GM19035 (cell line): ENCODE data around the gene SIRT2.

ENCODE experiments used
- ATAC-seq: cut with Tn5 transposase; IDR thresholded peaks from one replicate; pipeline ENCODE4 v1.9.1; 2021; ENCODE audit not compliant: unreplicated experiment

Gene SIRT2

GRCh38 chr19:38845374-38846024 is 53.9 kb downstream of the SIRT2 start:
- ATAC-seq: no peak

- no peak for ATAC-seq
Observed at GRCh38 chr19:38844093-38844686, 55.2 kb downstream of the SIRT2 start.

DNA sequence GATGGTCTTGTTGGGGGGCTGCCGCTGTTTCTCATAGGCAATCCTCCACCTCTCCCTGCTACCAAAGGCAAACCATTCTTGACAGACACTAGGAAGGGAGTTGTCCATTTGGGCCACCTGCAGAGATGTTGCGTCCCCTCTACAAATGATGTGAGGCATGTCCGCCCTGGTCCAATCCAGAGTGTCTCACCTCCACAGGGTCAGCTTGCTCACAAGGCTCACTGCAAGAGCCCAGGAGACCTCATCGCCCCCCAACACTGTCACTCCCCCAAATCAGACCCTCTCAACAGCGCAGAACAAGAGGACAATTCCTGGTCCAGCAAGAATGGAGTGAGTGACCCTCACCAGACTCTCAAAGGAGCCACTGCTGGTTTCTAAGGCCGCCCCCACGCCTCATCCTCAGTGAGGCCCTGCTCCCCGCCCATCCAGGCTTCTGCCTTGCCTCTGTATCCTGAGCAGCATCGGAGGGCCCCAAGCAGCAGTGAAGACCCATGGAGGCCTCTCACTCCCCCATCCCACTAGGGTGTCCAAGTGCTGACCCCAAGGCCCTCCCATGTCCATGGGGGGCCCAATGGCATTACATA is 56.2 kb downstream of the SIRT2 start:
- ATAC-seq: no peak

- ATAC-seq: no peak
Observed at GRCh38 chr19:38842439-38843174, 56.8 kb downstream of the SIRT2 start.

DNA sequence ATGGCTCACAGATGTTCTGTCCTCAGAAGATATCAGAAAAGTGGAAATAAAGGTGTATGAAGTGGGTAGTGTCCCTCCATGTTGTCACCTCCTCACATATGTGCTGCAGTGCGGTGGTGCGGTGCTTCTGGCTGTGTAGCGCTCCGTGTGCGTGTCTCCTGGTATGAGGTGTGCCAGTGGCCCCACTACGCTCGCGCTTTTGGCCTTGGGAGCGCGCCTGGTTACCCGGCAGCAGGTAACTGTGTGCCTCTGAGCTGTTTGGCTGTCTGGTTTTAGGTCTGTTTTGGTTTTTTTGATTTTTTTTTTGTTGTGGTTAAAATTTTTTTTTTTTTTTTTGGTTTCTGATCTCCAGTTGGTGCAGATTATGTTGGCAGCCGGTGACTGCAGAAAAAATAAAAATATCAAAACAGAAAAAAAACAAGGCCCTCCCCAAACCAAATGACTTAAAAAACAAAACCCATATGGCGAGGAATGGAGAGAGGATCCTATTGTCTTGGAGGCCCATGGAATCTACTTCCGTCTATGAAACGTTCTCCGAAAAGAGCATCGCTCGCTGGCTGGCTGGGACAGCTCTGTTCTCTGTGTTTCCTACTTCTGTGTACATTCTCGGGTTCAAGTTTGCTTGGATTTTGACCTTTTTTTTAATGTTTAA is 57.5 kb downstream of the SIRT2 start:
- ATAC-seq: no peak

DNA sequence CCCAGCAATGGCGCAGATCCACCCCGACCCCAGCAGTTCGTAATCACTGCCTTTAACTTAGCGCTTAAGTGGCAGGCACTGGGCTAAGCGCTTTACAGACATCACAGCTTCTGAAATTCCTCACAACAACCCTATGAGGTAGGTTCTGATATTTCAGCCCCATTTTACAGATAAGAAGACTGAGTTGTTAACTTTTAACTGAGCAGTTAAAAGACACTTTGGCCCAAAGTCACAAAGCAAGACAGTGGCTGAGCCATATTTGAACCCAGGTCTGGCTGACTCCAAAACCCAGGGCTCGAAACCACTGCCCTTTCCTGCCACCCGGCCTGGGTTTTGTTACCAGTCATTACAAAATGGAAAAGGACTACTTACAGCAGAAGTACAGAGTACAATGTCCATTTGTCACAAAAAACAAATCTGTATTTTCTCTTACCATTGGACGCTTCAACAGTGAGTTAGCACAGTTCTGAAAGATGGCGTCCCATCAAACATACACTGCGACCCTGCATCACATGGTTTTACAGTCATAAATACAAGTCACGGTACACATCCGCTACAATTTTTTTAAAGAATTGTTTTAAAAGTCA is 58.1 kb downstream of the SIRT2 start:
- no peak for ATAC-seq

GRCh38 chr19:38840583-38840968 is 58.8 kb downstream of the SIRT2 start:
- ATAC-seq: no peak

DNA sequence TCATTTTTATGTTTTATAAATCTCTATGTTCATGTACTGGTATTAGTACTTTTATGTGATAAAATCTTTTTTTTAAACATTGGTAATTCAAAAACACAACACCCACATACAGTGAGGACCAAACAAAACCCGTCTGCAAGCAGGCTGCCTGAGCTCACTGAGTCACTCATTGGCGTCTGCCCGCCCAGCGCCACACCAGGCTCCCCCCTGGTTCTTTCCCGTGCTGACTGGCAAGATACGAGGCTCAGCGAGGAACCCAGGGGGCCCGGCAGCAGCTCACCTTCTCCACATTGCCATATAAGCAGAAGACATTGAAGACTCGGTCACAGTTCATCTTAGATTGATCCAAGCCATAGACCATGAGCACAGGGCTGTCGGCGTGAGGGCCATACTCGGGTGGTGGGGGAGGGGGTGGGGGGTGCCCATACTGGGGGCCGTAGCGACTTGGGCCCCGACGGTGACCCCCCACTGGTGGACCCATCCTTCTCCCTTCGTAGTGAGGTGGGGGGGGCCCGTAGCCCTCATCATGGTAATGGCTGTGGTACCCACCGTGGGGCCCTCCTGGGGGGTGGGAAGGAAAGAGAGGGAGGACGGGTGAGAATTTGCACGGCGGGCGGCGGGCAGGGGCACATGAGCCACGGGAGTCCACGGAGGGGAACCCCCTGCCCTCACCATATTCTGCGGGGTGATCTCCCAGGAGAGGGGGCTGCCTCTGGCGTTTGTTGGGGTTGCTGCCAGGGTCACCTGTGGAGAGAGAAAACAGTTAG is 59.4 kb downstream of the SIRT2 start:
- ATAC-seq: no peak

GRCh38 chr19:38838986-38839761 is 60.2 kb downstream of the SIRT2 start:
- ATAC-seq: no peak

DNA sequence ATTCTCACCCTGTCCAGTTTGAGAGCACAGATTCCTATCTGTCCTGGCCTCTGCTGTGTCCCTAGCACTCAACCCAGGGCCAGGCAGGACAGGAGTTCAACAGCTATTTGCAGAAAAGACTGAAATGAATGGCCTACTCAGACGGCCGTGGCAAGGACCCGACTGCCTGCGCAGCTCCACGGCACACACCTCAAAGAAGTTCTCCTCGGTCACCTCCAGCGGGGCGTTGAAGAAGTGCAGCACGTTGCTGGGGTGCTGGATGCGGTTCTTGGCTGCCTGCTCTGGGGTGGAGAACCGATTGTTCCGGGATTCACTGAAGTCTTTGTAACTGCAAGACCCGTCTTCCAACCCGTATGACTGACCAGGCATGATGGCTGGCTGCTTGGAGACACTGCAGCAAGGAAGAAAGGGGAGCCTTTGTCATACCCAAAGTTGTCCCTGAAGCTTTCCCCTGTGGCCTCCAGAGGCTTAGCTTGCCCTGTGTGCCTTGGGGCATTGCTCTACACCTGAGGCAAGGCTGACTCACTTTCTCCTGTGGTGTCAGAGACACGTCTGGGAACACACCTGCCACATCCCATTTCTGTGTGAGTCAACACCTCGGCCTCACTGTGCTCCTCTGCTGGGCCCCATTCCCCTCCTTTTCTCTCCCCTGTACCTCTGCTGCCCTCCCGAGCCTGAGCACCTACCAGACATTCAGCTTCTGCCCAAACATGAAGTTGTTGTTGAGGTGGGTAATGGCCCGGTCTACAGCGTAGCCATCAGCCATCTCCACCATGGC is 61.0 kb downstream of the SIRT2 start:
- ATAC-seq: no peak

- ATAC-seq: no peak
Observed at GRCh38 chr19:38837656-38838121, 61.7 kb downstream of the SIRT2 start.

DNA sequence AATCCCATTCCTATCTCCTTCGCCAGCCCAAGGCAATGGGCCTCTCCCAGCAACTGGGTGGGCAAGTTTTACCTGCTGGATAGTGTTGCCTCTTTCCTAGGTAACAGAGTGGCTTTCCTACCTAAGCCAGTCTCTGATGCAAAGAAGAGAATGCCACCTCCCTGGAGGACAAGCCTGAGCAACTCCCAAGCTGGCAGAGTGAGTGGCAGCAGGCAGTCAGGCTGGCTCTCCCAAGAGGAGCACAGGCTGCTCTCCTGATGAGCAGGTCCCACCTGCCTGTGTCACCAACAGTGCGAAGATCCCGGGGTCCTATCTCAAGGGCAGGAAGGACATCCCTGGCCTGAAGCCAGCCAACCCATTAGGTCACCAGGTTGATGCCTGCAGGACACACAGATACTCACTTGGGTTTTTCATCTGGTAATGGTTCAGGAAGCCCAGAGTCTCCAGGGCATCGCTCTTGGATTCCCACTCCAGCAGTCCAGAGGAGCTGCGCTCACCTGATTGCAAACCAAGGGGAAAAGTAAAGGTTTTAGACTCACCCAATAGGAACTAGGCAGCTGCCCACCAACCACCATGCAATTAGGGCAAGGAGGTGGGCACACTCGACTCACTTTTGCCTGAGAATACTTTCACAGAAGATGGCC is 62.3 kb downstream of the SIRT2 start:
- no peak for ATAC-seq

DNA sequence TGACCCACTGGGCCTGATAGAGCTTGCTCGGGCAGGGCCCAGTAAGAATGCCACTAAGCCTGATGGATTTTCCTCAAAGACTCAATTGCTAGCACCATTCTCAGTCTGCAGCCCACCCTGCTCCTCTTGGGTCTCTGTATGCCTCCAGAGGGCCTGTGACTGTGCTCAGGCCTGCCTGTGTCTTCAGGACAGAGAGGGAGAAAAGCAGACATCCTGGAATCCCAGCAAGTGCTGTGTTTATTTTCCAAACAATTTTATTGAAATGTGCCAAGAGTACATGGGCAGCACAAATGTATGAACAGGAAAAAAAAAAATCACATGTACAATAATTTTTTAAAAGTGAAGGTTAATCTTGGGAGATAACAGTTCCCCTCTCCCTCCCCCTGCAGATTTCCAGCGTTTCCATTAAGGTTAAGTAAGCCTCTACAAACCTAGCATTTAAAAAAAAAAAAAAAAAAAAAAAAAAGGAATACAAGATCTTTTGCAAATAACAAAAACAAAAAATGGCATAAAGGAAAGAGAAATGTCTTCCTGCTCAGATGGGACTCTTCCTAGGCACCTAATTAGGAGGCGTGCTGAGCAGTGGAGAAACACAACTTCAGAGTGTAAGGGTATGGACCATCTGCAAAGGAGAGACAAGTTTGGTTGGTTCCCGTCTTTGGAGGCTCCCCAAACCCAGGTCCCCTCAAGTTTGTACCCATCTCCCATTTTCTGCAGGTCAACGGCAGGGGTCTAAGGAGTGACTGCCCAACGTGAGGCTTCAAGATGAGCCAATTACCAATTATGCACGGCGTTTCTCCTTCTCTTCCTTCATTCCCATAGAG is 63.0 kb downstream of the SIRT2 start:
- ATAC-seq: no peak

- no peak for ATAC-seq
Observed at GRCh38 chr19:38834590-38834989, 64.8 kb downstream of the SIRT2 start.

- no peak for ATAC-seq
Observed at GRCh38 chr19:38834104-38834490, 65.3 kb downstream of the SIRT2 start.

DNA sequence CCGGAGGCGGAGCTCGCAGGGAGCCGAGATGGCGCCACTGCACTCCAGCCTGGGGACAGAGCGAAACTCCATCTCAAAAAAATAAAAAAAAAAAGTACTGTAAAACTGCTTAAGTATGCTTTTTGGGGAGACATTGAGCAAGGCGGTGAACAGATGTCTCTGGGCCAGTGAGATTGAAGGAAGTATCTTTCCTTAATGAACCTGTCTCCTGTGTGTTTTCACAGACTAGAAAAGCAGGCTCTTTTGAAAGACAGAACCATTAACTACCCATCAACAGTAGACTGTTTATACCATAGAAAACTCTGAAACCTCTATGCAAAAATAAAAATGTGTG is 66.4 kb downstream of the SIRT2 start:
- no peak for ATAC-seq

DNA sequence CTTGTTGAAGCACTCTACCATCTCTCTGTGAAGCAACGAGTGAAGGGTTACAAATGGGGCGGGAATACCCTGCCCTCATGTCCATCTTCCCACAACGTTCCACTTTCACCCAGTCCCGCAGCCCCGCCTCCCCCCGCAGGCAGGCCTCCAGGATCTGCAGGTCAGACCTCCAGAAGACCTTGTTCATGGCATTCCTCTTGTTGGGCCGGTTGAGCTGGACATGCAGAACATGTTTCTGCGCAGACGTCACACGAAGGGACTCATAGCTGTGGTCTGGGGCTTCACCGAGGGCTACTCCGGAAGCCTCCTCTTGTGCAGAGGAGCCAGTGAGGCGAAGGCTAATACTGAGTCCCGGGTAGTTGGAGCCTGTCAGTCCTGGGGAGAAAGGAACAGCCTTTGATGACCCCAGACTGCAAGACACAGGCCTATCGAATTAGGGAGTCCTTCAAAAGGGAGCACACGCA is 68.2 kb downstream of the SIRT2 start:
- ATAC-seq: peak; percentile 51
